Cardiac muscle cell (in vitro differentiated cells and primary cell): ENCODE data around the gene LRMDA. TPM values are rescaled to one million over a fixed set of nuclear protein-coding genes. Genes with fewer than 3 reads are reported as not detected.

Experiments
- DNase-seq, 2 donors: peaks; one replicate each; pipeline versions ENCODE4 v3.0.0 to v3.0.0-alpha.2; 2010 to 2017; ENCODE audit warnings: low read depth in 1 of 2, low spot score in 1 of 2
- H3K27ac ChIP-seq: fragments of 200-600 bp; sonication (generic); 2 replicates; pipeline ENCODE4 v1.5.1; 2016
- H3K27me3 ChIP-seq: fragments of 200-600 bp; sonication (generic); 2 replicates; pipeline ENCODE4 v1.6.0; 2016; ENCODE audit warnings: control low read depth
- H3K36me3 ChIP-seq: fragments of 200-600 bp; sonication (generic); 2 replicates; pipeline ENCODE4 v1.5.1; 2016; ENCODE audit warnings: control low read depth
- H3K4me1 ChIP-seq: fragments of 200-600 bp; sonication (generic); 2 replicates; pipeline ENCODE4 v1.8.1; 2017; ENCODE audit warnings: low read depth, mild to moderate bottlenecking, mixed run types
- H3K4me3 ChIP-seq: fragments of 200-600 bp; sonication (generic); 2 replicates; pipeline ENCODE4 v1.5.1; 2016; ENCODE audit warnings: mild to moderate bottlenecking
- H3K9me3 ChIP-seq: fragments of 200-600 bp; sonication (generic); 2 replicates; pipeline ENCODE4 v1.5.1; 2017; ENCODE audit warnings: low read depth, mild to moderate bottlenecking, control low read depth
- polyA plus RNA-seq: library from polyadenylated mRNA; unstranded; fragments of >200 nt; fragmentation: Nextera tagmentation; extraction: Ambion mirVana; gene quantifications from 2 replicates; pipeline ENCODE4 v1.2.1, GENCODE V29; 2016
- total RNA-seq: library from RNA; depleted of rRNA; stranded (reverse); fragments of >200 nt; gene quantifications from 2 replicates; pipeline ENCODE4 v1.2.3, GENCODE V29; 2016
- TF ChIP-seq, protein P1 (sequence below): IDR thresholded peaks from 2 replicates; pipeline ENCODE4 v1.5.1; 2012; ENCODE audit warnings: low read depth, mild to moderate bottlenecking, low read length

Gene LRMDA
- total and polyA plus RNA-seq, 2 experiments from 2014 or later, result 6.2 to 11.7 TPM

DNA sequence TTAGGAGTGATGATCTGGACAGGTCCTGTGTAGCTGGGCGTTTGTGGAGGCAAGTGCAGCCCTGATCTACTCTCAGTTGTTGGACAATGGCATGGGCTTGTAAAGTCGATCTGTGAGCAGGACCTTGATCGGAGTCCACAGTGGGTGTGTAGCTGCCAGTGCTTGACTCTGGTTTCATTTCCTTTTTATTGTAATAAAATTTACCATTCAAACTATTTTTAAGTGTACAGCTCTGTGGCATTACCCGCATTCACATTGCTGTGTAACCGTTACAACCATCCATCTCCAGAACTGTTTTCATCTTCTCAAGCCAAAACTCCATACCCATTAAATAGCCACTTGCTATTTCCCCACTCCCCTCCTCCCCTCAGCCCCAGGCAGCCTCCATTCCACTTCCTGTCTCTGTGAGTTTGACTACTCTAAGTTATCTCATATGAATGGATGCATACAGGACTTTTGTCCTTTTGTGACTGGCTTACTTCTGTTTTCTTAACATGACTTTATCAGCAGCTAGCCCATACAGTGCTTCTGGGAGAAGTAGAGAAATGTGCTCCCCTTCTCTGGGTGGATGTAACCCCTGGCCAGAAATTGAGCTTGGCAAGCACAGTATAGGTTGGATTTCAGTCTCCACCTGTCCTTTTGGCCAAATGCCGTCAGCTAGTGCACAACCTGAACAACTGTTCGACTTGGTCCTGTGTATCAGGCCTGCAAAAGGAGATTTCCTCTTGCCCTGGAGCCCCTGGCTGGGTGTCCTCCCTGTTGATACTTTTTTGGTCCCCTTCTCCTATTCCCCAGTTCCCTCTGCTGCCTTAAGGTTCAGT lies 180.0 kb downstream of the LRMDA start:
- H3K4me3 ChIP-seq, result no peak overlapping the region
- DNase-seq, result no peak
- H3K27me3 ChIP-seq, result no peaks in the 10 kb centered on the region
- H3K9me3 ChIP-seq, result no peaks in the 10 kb centered on the region
- peaks cover 33% of the 10 kb centered on the region for H3K4me1 ChIP-seq
- TF ChIP-seq, protein P1, sequence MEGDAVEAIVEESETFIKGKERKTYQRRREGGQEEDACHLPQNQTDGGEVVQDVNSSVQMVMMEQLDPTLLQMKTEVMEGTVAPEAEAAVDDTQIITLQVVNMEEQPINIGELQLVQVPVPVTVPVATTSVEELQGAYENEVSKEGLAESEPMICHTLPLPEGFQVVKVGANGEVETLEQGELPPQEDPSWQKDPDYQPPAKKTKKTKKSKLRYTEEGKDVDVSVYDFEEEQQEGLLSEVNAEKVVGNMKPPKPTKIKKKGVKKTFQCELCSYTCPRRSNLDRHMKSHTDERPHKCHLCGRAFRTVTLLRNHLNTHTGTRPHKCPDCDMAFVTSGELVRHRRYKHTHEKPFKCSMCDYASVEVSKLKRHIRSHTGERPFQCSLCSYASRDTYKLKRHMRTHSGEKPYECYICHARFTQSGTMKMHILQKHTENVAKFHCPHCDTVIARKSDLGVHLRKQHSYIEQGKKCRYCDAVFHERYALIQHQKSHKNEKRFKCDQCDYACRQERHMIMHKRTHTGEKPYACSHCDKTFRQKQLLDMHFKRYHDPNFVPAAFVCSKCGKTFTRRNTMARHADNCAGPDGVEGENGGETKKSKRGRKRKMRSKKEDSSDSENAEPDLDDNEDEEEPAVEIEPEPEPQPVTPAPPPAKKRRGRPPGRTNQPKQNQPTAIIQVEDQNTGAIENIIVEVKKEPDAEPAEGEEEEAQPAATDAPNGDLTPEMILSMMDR, result no peak
- no peak overlapping the region for H3K27ac ChIP-seq
- H3K36me3 ChIP-seq, result no peaks in the 10 kb centered on the region

DNA sequence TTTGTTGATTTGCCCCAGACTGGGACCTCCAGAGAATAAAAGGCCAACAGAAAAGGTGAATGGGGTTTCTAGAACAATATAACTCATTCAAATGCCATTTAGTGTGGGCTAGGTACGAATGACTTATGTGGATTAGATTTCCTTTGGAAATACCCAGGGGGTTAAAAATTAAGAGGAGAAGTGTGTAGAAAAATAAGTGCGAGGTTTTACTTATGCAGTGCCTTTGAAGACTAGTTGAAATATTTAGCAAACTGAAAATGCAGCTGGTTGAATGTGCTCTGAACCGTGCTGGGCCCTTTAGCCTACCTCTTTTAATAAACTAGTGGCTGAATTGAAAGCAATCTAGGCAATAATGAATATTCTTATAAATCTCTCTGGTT lies 180.6 kb downstream of the LRMDA start:
- H3K27me3 ChIP-seq, result no peaks in the 10 kb centered on the region
- no peak overlapping the region for H3K27ac ChIP-seq
- no peaks in the 10 kb centered on the region for H3K9me3 ChIP-seq
- TF ChIP-seq, protein P1, result no peak
- peaks cover 29% of the 10 kb centered on the region for H3K4me1 ChIP-seq
- H3K36me3 ChIP-seq, result no peaks in the 10 kb centered on the region
- H3K4me3 ChIP-seq, result no peak overlapping the region
- no peak for DNase-seq

DNA sequence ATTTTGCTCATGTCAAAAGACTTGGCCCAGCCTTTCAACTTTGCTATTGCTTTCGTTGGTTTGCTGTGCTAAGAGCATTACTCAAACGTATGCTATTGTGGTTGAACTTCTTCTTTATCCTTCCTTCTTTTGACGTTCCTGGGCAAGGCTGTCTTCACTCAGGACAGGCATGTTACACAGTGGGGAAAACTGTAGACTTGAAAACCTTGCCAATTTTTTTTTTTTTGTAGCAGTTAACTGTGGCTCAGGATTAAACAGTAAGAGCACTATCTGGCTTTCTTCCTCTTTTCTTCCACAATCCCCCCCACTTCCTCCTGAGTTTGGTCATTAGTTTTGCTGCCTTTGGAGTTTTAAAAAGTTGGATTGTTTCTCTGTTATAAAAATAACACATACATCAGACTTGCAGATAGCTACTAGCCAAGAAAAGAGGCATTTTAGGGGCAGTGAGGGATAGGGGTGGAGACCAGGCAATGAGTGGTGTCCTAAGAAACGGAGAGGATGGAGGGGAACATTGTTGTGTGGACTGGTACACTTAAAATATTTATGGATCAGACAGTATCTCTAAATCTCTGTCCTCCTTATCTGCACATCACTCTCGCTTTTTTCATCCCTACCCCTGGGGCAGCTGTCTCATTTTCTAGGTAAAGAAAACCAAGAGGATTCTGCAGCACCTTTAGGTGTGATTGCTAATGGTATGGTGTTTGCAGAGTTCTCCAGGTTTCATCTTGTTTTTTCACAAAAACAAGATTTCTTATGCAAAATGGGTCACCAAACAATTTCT lies 181.7 kb downstream of the LRMDA start:
- no peaks in the 10 kb centered on the region for H3K36me3 ChIP-seq
- H3K27ac ChIP-seq, result no peak overlapping the region
- TF ChIP-seq, protein P1, result no peak
- H3K4me3 ChIP-seq, result no peak overlapping the region
- no peaks in the 10 kb centered on the region for H3K9me3 ChIP-seq
- no peaks in the 10 kb centered on the region for H3K27me3 ChIP-seq
- peaks cover 19% of the 10 kb centered on the region for H3K4me1 ChIP-seq
- peak in 1 of 2 donors; percentile 95 for DNase-seq

DNA sequence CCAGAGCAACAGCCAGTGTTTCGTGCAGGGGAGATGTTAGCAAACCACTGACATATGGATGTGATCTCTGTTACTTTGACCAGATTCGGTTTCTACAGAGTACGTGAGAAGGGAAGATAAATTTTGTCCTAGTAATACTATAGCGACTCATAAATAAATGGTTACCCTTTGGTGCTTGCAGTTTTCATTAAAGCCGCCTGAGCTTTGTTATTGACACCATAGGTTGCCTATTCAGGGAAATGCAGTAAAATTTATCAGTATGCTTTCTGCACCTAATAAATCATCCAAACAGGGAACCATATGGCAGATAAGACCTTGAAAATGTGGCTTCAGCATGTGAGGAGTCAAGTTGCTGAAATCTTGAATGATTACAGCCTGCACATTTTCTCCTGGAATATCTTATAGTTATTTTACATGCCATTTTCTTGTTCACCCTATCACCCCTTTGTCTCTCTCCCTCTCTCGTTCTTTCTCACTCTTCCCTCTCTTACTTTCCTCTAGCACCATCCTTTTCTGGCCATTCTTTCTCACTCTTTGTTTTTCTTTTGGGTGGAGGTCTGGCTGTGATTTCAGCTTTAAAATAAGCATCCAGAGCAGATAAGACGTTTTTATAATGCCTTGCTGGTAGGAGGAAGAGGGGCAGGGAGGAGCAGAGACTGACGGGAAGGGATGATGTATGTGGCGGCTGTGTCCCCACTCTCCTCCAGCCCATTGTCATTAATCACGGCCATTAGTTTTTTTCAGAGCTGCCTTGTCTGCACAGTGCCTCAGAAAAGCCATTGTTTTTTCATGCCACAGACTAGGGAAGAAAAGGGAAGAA lies 182.5 kb downstream of the LRMDA start:
- DNase-seq, result peak; percentile 22 to 71
- Histone ChIP-seq H3K36me3 (no peaks in the 10 kb centered on the region), H3K27ac (no peak overlapping the region), H3K4me3 (no peak overlapping the region), H3K9me3 (no peaks in the 10 kb centered on the region), H3K4me1 (peaks cover 19% of the 10 kb centered on the region), H3K27me3 (no peaks in the 10 kb centered on the region)
- TF ChIP-seq, protein P1, result no peak

DNA sequence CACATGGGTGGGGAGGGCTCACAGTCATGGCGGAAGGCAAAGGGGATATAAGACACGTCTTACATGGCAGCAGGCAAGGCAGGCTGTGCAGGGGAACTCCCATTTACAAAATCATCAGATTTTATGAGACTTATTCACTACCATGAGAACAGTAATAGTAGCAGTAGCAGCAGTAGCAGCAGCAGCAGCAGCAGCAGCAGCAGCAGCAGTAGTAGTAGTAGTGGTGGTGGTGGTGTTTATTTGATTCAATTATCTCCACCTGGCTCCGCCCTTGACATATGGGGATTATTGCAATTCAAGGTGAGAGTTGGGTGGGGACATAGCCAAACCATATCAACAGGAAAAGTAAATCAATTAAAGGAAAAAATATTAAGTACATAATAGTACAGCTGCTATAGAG lies 184.7 kb downstream of the LRMDA start:
- H3K36me3 ChIP-seq, result no peaks in the 10 kb centered on the region
- peaks cover 19% of the 10 kb centered on the region for H3K4me1 ChIP-seq
- no peaks in the 10 kb centered on the region for H3K9me3 ChIP-seq
- H3K27ac ChIP-seq, result no peak overlapping the region
- no peak for DNase-seq
- no peak overlapping the region for H3K4me3 ChIP-seq
- H3K27me3 ChIP-seq, result no peaks in the 10 kb centered on the region
- TF ChIP-seq, protein P1, result no peak
